LHCN-M2 (cell line): ENCODE data around the gene TMEM255B. TPM values are rescaled to one million over a fixed set of nuclear protein-coding genes. Genes with fewer than 3 reads are reported as not detected.
"Not testable (repeated sequence)": the region's sequence is repeated elsewhere in the genome, so short reads cannot be mapped to it uniquely, and the experiment has no call there.

Source experiments
- DNase-seq: peaks from one replicate; pipeline ENCODE4 v3.0.0-alpha.2; 2012; ENCODE audit warnings: low read depth
- polyA plus RNA-seq: library from polyadenylated mRNA; unstranded; fragments of >200 nt; gene quantifications from one replicate; pipeline ENCODE4 v1.2.1, GENCODE V29; 2012; ENCODE audit warnings: missing spikeins
- total RNA-seq: library from RNA; depleted of rRNA; stranded (reverse); fragments of >200 nt; gene quantifications from 2 replicates; pipeline ENCODE4 v1.2.3, GENCODE V29; 2014; rRNA removed

Gene TMEM255B
- total RNA-seq = 7.4 and 9.1 TPM in 2 replicates
- 17.1 TPM for polyA plus RNA-seq

DNA sequence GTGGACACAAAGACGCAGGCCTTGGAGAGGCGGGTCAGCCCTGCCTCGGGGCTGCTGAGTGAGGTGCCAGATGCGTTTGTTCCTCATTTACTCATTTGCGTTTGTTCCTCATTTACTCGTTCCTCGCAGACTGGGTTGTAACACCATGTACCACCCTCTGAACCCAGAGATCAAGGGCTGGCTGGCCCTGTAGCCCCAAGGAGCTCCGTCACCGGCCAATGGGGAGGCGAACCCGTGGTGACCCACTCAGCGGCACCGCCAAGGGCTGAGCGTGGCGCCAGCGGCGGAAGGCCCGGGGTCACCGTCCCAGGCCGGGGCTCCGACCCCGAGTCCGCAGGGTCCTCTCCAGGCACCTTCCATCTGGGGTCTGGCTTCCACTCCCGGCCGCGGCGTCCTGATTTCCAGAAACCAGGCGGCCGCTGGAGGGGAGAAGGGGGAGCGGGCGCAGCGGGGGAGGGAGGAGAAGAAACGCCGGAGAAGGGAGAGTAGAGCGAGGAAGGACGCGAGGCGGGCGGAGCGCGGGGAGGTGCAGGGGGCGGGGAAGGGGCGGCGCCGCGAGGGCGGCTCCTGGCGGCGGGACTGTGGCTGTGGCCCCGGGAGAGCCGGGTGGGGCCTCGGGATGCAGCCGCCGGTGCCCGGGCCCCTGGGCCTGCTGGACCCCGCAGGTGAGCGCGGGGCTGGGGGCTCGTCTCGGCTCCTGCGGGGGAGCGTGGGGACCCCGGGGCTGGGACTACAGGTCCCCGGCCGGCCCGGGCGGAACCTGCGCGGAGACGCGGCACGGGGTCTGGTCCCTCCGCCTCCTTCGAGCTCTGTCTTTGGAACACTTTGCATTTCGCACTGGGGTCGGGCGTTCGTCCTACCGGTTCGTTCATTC, at the start of gene TMEM255B:
Gene TMEM255B, plus strand, starts transcription at position 576 of the 874 bp plus-strand sequence. Its CDS starts 44 bp downstream, at position 620.
- DNase-seq = peak; percentile 55

DNA sequence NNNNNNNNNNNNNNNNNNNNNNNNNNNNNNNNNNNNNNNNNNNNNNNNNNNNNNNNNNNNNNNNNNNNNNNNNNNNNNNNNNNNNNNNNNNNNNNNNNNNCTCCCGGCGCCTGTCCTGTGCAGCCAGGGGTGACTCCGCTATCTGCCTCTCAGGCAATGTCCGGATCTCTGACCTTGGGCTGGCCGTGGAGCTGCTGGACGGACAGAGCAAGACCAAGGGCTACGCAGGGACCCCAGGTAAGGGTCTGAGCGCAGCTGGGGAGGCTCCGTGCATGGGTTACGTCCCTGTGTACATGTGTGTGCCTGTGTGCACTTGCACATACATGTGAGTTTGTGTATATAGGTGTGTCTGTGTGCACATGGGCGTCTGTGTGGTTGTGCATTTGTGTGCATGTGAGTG, 36.1 kb upstream of the TMEM255B start:
- DNase-seq = no peak

DNA sequence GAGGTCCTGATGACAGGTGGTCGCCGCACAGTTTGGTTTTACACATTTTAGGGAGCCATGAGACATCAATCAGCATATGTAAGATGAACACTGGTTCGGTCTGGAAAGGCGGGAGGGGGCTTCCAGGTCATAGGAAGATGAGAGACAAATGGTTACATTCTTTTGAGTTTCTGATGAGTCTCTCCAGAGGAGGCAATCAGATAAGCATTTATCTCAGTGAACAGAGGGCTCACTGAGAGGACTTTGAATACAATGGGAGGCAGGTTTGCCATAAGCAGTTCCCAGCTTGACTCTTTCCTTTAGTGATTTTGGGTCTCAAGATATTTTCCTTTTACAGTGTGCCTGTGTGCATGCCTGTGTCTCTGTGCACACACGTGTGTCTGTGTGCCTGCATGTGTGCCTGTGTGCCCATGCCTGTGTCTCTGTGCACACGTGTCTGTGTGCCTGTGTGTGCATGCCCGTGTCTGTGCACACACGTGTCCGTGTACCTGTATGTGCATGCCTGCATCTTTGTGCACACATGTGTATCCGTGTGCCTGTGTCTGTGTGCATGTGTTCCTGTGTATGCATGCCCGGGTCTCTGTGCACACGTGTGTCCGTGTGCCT, 35.5 kb upstream of the TMEM255B start:
- no peak for DNase-seq

DNA sequence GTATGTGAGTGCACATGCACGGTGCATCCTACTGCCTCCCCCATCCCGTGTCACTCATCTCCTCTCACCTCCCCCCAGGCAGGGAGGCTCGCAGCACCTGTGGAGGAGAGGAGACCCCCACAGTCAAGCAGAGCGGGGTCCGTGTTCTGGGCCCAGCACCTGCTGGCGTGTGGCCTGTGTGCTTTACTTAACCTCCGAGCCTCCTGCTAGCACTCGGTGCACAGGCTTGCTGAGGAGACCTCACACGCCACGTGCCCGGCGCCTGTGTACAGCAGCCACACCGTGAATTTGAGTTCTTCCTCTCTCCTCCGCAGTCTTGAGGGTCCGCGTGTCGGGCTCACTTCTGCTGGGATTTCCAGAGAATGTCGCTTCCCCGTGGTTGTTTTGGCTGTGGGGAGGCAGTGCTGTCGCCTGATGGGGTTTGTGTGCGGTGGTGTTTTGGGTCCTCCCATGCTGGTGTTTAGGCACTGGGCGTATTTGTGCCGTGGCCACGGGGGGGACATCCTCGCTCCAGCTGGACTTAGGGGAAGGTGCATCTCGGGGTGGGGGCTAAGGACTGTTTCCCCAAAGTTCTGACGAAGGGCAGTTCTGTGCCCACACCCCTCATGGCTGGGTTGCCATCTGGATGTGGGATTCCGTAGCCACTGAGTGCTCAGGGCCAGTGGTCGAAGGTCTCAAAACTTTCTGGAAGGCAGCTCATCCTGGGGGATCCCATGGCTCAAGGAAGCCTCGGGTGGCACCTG, 34.8 kb upstream of the TMEM255B start:
- DNase-seq = no peak

DNA sequence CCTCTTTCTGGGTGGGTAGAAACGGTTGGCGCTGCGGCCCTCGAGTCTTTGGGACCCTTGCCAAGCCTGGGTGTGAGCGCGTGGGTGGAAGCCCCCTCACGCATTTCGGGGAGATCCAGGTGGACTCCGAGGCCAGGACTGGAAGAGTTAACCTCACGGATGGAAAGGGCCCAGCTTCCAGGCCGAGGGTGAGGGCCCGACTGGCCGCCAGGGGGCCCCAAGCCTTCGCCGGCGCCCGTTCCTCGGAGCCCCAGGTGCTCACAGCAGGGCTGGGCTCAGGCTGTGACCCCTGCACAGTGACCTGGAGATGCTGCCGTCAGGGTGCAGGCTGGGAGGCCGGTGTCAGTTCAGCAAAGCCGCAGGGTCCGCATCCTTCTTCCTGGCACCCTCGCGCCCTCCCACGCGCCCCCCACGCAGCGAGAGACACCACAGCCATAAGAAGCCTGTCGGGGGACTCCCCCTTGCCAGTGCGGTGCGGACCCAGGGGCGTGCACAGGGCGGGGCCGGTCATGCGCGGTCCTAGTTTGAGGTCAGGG, 34.2 kb upstream of the TMEM255B start:
- peak; percentile 55 for DNase-seq

DNA sequence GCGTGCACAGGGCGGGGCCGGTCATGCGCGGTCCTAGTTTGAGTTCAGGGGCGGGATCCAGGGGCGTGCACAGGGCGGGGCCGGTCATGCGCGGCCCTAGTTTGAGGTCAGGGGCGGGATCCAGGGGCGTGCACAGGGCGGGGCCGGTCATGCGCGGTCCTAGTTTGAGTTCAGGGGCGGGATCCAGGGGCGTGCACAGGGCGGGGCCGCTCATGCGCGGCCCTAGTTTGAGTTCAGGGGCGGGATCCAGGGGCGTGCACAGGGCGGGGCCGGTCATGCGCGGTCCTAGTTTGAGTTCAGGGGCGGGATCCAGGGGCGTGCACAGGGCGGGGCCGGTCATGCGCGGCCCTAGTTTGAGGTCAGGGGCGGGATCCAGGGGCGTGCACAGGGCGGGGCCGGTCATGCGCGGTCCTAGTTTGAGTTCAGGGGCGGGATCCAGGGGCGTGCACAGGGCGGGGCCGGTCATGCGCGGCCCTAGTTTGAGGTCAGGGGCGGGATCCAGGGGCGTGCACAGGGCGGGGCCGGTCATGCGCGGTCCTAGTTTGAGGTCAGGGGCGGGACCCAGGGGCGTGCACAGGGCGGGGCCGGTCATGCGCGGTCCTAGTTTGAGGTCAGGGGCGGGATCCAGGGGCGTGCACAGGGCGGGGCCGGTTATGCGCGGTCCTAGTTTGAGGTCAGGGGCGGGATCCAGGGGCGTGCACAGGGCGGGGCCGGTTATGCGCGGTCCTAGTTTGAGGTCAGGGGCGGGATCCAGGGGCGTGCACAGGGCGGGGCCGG, 33.5 kb upstream of the TMEM255B start:
- DNase-seq = not testable (repeated sequence)

DNA sequence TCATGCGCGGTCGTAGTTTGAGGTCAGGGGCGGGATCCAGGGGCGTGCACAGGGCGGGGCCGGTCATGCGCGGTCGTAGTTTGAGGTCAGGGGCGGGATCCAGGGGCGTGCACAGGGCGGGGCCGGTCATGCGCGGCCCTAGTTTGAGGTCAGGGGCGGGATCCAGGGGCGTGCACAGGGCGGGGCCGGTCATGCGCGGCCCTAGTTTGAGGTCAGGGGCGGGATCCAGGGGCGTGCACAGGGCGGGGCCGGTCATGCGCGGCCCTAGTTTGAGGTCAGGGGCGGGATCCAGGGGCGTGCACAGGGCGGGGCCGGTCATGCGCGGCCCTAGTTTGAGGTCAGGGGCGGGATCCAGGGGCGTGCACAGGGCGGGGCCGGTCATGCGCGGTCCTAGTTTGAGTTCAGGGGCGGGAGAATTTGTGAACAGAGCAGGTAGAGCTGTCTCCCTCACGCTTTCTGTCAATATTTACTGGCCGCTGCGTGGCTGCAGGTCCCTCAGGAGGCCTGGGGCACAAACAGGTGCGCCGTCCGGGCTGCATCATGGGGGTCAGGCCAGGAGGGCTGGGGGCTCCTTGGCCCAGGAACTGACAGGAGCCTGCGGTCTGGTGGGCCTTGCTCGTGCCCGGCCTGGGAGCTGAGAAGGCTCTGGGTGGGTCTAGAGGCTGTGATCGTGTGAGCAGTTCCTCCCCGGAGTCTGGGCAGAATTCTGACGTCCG, 32.8 kb upstream of the TMEM255B start:
- DNase-seq = not testable (repeated sequence)

DNA sequence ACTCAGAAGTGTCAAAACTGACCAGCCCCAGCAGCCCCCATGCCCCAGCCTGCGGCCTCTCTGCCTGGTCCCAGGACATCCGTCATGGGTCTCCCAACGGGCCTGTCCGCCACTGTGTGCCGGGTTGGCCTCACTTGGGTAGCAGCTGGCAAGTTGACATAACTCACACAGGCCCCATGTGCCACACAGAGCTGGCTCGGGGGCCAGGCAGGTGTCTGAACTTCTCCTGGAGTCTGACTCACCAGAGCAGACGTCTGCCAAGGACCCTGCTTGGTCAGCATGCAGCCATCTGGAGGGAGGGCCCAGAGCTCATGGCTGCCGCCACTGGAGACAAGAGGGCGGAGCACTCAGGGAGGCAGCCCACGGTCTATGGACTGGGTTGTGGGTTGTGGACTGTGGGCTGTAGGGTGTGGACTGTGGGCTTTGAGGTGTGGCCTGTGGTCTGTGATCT, 32.0 kb upstream of the TMEM255B start:
- peak; percentile 62 for DNase-seq

DNA sequence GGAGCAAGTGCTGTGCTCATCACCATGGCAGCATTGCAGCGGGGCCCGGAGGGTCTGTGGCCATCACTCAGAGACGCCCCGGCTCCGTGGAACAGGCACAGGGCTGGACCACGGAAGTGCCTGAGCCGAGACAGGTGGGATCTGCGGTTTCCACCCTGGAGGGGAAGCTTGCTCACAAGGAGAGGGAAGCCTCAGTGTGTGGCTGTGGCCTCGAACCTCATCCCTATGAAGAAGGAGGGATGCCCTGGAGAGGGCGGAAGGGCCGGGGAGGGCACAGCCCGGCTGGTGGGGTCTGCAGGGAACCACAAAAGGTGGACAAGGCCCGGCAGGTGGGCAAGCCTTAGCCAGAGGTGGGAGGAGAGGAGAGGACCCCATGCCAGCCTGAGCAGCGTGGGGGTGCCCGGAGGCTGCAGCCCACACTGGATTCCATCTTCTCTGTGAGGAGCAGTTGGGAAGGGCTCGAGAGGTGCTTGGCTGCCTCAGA, 30.4 kb upstream of the TMEM255B start:
- no peak for DNase-seq

DNA sequence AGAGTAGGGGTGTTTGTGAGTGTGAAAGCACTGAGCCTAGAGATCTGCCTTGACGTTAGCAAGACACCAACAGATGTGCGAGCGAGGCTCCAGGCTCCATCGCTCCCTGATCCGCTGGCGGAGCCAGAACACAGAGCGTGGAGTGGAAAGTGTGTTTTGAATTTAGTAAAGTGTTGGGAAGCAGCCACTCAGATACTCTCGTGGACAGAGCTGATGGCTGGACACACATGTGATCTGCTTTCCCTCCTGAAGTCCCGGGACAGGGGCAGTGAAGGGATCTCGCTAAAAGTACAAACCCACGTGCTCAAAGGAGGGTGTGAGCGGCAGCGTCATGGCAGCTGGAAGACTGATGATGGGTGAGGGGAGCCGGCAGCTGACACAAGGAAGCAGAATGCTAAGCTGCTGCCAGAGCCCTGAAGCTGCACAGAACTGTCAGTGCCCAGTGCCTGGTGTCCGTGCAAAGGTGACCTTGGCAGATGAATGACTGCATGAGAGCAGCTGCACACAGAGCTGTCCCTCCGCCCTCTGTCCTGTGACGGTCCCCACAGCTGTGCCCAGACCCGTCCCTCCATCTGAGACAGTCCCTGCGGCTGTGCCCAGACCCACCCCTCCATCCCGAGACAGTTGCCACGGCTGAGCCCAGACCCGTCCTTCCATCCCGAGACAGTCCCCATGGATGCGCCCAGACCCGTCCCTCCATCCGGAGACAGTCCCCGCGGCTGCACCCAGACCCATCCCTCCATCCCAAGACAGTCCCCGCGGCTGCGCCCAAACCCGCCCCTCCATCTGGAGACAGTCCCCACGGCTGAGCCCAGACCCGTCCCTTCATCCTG, 29.6 kb upstream of the TMEM255B start:
- peak; percentile 66 for DNase-seq

DNA sequence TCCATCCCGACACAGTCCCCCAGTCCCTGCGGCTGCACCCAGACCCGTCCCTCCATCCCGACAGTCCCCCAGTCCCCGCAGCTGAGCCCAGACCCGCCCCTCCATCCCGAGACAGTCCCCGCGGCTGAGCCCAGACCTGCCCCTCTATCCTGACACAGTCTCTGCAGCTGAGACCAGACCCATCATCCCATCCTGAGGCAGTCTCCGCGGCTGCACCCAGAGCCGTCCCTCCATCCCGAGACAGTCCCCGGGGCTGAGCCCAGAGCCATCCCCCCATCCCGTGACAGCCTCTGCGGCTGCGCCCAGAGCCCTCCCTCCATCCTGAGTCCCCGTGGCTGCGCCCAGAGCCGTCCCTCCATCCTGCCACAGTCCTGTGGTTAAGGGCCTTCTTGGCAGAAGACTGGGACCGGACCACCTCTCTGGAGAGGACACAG, 28.8 kb upstream of the TMEM255B start:
- no peak for DNase-seq

DNA sequence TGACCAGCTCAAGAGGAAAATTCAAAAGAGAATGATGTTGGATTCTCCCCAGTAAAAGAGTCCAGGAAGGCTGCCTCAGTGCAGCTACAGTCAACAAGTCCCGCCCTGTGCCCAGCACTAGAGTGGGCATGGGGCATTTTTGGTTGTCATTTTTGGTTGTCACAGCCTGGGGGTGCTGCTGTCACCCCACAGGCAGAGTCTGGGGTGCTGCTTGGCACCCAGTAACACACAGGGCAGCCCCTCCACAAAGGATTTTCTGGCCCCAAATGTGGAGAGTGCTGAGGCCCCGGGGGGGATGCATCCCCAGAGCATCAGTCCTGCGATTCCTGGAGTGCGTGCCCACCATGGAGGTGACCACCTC, 28.2 kb upstream of the TMEM255B start:
- no peak for DNase-seq

DNA sequence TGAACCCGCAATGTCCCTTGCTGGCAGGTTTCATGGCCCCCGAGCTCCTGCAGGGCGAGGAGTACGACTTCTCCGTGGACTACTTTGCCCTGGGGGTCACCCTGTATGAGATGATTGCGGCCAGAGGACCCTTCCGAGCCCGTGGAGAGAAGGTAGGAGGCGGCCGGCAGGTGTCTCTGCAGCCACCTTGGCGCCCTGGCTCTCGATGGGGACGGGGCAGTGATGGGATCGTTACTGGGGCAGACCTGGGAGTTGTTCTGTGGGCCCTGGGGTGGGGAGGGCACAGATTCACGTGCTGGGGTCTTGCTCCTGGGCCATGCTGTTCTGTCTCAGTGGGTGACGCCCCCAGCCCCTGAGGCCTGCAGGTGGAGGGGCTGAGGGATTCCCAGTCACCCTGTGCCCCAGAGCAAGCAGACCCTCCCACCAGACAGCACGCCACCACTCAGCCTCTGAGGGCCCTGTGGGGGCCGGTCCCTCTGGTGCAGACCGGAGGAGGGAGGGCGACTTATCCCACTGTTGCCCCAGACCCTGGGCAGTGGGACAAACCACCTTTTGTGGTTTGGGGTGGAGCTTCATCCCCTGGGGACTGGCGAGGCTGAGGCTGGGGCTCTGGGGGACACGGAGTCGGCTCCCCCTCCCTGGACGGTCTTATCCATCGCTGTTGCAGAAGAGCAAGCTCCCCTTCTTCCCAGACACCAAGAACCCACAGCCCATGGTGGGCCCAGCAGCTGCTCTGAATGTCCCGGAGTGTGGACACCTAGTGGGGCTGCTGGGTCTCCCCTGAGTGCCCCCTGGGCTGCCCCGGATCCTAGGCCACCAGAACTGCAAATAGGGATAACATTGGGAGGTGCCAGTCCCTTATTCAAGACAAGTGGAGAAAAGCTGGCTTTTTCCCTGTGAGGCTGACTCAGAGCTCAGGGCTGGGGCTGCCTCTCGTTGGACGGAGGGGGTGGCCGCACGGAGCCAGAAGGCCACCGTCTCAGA, 27.5 kb upstream of the TMEM255B start:
- no peak for DNase-seq

DNA sequence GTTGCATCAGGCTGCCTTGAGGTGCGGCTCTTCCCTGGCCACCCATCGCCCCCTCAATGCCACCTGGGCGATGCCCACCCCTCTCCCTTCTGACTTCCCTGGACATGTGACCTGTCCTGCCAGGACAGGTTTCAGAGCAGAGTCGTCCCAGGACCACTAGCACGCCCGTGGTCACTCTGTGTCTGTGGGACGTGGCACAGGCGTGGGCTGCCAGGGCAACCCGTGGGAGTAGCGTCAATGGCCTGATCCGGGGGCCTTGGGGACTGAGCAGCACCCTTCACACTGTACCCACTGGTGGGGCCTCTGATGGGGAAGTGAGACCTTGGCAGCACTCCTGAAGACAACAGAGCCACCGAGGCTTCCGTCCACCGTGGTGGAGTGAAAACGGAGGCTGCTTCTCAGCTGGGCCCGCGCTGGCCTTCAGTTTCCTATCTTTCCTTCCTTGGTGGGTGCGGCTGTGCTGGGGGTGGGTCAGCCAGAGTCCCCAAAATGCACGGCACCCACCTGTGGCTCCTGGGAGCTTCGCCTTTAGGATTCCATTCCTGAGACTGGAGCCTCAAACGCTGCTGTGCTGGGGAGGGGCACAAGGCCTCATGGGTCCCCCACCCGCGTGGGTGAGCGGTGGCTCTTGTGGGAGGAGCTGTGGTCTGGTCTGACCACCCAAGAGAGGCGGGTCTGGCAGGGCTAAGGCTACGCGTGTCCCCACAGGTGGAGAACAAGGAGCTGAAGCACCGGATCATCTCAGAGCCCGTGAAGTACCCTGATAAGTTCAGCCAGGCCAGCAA, 26.7 kb upstream of the TMEM255B start:
- no peak for DNase-seq

DNA sequence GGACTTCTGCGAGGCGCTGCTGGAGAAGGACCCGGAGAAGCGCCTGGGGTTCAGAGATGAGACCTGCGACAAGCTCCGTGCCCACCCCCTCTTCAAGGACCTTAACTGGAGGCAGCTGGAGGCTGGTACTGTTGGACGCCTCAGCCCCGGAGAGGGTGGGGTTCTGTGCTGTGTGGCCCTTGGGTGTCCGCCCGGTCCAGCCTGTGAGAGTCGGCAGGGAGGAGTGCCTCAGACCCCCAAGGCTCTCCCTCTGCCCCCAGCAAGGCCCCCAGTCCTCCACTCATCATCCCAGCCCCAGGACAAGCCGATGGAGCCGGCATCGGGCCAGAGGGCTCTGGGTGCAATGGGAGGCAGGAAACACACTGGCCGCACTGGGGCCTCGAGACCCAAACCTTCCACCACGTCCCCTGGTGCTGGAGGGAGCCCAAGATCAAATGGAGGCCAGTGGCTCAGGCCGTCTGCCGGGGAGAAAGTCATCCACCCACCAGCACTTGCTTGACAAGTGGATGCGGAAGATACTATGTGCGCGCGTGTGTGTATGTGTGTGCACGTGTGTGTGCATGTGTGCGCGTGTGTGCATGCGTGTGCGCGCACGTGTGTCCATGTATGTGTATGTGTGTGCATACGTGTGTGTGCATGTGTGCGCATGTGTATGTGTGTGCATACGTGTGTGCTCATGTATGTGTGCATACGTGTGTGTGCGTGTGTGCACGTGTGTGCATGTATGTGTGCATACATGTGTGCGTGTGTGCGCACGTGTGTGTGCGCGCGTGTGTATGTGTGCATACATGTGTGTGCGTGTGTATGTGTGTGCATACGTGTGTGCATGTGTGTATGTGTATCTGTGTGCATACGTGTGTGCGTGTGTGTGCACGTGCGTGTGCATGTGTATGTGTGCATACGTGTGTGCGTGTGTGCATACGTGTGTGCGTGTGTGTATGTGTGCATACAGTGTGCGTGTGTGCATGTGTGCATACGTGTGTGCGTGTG, 25.8 kb upstream of the TMEM255B start:
- DNase-seq = no peak
